ENCODE data around the gene TMEM121B. TPM values are rescaled to one million over a fixed set of nuclear protein-coding genes. Genes with fewer than 3 reads are reported as not detected.

The TMEM121B gene
- polyA plus RNA-seq (ENCODE audit: low read depth in 6 of 6) = not detected

GRCh38 chr22:17121233-17122195 is at the start of gene TMEM121B:
TSS of gene TMEM121B (minus strand) at chr22:17121360. CDS start at chr22:17121127, 233 bp downstream.
- Mint-ChIP-seq H3K9me3 (no peaks in the 10 kb centered on the region), H3K27me3 (peaks cover 29 to 59% (median 36%) of the 10 kb centered on the region in 3 donors), H3K27ac (peak within 1 kb of the TSS in 1 of 6 donors; percentile 53), H3K4me1 (peaks cover 24 to 34% (median 25%) of the 10 kb centered on the region in 3 donors), H3K36me3 (peaks cover 0 to 4% of the 10 kb centered on the region in 2 donors), H3K4me3 (peak within 1 kb of the TSS; percentile 37 to 87 (median 65))
- ATAC-seq (ENCODE audit: low read depth in 2 of 2) = peak in 1 of 2 donors; percentile 12
- no peak for DNase-seq

- ATAC-seq (ENCODE audit: low read depth in 2 of 2) (no peak), DNase-seq (no peak)
- peaks cover 2 to 10% (median 5%) of the 10 kb centered on the region in 3 donors for H3K4me1 Mint-ChIP-seq
- H3K9me3 Mint-ChIP-seq = no peaks in the 10 kb centered on the region
- H3K36me3 Mint-ChIP-seq = no peaks in the 10 kb centered on the region
- no peak overlapping the region for H3K27ac Mint-ChIP-seq
- peaks cover 0 to 7% (median 4%) of the 10 kb centered on the region in 3 donors for H3K27me3 Mint-ChIP-seq
- H3K4me3 Mint-ChIP-seq = no peak overlapping the region
Measured at GRCh38 chr22:17167486-17167885, 46.3 kb upstream of the TMEM121B start.

- Mint-ChIP-seq H3K27me3 (peaks cover 0 to 7% (median 4%) of the 10 kb centered on the region in 3 donors), H3K36me3 (no peaks in the 10 kb centered on the region), H3K4me3 (peak overlapping the region in 1 of 8 donors; percentile 23), H3K4me1 (peaks cover 5 to 6% (median 6%) of the 10 kb centered on the region in 3 donors), H3K9me3 (no peaks in the 10 kb centered on the region), H3K27ac (peak overlapping the region in 1 of 6 donors; percentile 68)
- ATAC-seq (ENCODE audit: low read depth in 2 of 2) = no peak
- no peak for DNase-seq
Measured at GRCh38 chr22:17164392-17165024, 43.3 kb upstream of the TMEM121B start.

- ATAC-seq (ENCODE audit: low read depth in 2 of 2) (no peak), DNase-seq (no peak)
- H3K9me3 Mint-ChIP-seq = no peaks in the 10 kb centered on the region
- peaks cover 0 to 4% (median 4%) of the 10 kb centered on the region in 3 donors for H3K27me3 Mint-ChIP-seq
- no peaks in the 10 kb centered on the region for H3K36me3 Mint-ChIP-seq
- peak overlapping the region in 2 of 8 donors; percentile 23 to 59 for H3K4me3 Mint-ChIP-seq
- peaks cover 7 to 12% (median 11%) of the 10 kb centered on the region in 3 donors for H3K4me1 Mint-ChIP-seq
- H3K27ac Mint-ChIP-seq = no peak overlapping the region
Measured at GRCh38 chr22:17162731-17163130, 41.6 kb upstream of the TMEM121B start.

- peaks cover 7 to 14% (median 12%) of the 10 kb centered on the region in 3 donors for H3K4me1 Mint-ChIP-seq
- H3K4me3 Mint-ChIP-seq = peak overlapping the region in 2 of 8 donors; percentile 12 to 59
- no peaks in the 10 kb centered on the region for H3K9me3 Mint-ChIP-seq
- DNase-seq (no peak), ATAC-seq (ENCODE audit: low read depth in 2 of 2) (no peak)
- no peaks in the 10 kb centered on the region for H3K36me3 Mint-ChIP-seq
- no peak overlapping the region for H3K27ac Mint-ChIP-seq
- H3K27me3 Mint-ChIP-seq = peaks cover 0 to 4% (median 0%) of the 10 kb centered on the region in 3 donors
Measured at GRCh38 chr22:17161991-17162390, 40.8 kb upstream of the TMEM121B start.

GRCh38 chr22:17159504-17159951 is 38.4 kb upstream of the TMEM121B start:
- peaks cover 0 to 1% (median 0%) of the 10 kb centered on the region in 3 donors for H3K27me3 Mint-ChIP-seq
- DNase-seq = no peak
- no peaks in the 10 kb centered on the region for H3K9me3 Mint-ChIP-seq
- H3K4me3 Mint-ChIP-seq = peak overlapping the region; percentile 81 to 93 (median 87)
- H3K27ac Mint-ChIP-seq = peak overlapping the region in 3 of 6 donors; percentile 64 to 92 (median 69)
- no peaks in the 10 kb centered on the region for H3K36me3 Mint-ChIP-seq
- H3K4me1 Mint-ChIP-seq = peaks cover 12 to 35% (median 22%) of the 10 kb centered on the region in 3 donors
- peak; percentile 14 to 24 for ATAC-seq (ENCODE audit: low read depth in 2 of 2)

- Mint-ChIP-seq H3K9me3 (no peaks in the 10 kb centered on the region), H3K4me1 (peaks cover 12 to 37% (median 22%) of the 10 kb centered on the region in 3 donors), H3K4me3 (peak within 1 kb of the TSS; percentile 81 to 93 (median 87)), H3K36me3 (no peaks in the 10 kb centered on the region), H3K27ac (peak within 1 kb of the TSS in 5 of 6 donors; percentile 16 to 92 (median 78)), H3K27me3 (no peaks in the 10 kb centered on the region)
- peak; percentile 90 to 91 for ATAC-seq (ENCODE audit: low read depth in 2 of 2)
- DNase-seq = peak; percentile 82
Measured at GRCh38 chr22:17158568-17159503, 37.7 kb upstream of the TMEM121B start, which contains the start of gene HDHD5. TSS of gene HDHD5 (minus strand) at chr22:17159277. CDS start at chr22:17159251, 26 bp downstream.

- H3K4me1 Mint-ChIP-seq = peaks cover 12 to 37% (median 22%) of the 10 kb centered on the region in 3 donors
- H3K4me3 Mint-ChIP-seq = peak overlapping the region; percentile 79 to 93 (median 86)
- ATAC-seq (ENCODE audit: low read depth in 2 of 2) = no peak
- no peaks in the 10 kb centered on the region for H3K27me3 Mint-ChIP-seq
- no peak for DNase-seq
- peak overlapping the region in 3 of 6 donors; percentile 56 to 88 (median 88) for H3K27ac Mint-ChIP-seq
- no peaks in the 10 kb centered on the region for H3K9me3 Mint-ChIP-seq
- H3K36me3 Mint-ChIP-seq = no peaks in the 10 kb centered on the region
Measured at GRCh38 chr22:17158176-17158567, 37.0 kb upstream of the TMEM121B start.

- Mint-ChIP-seq H3K27me3 (no peaks in the 10 kb centered on the region), H3K9me3 (no peaks in the 10 kb centered on the region), H3K27ac (peak overlapping the region in 2 of 6 donors; percentile 4 to 88), H3K36me3 (no peaks in the 10 kb centered on the region), H3K4me1 (peaks cover 12 to 37% (median 22%) of the 10 kb centered on the region in 3 donors), H3K4me3 (peak overlapping the region; percentile 79 to 93 (median 86))
- ATAC-seq (ENCODE audit: low read depth in 2 of 2) (no peak), DNase-seq (no peak)
Measured at GRCh38 chr22:17157714-17158113, 36.6 kb upstream of the TMEM121B start.

- no peak for DNase-seq
- no peaks in the 10 kb centered on the region for H3K9me3 Mint-ChIP-seq
- no peaks in the 10 kb centered on the region for H3K36me3 Mint-ChIP-seq
- H3K4me1 Mint-ChIP-seq = peaks cover 18 to 45% (median 31%) of the 10 kb centered on the region in 3 donors
- H3K4me3 Mint-ChIP-seq = peak overlapping the region in 3 of 8 donors; percentile 63 to 79 (median 65)
- H3K27me3 Mint-ChIP-seq = no peaks in the 10 kb centered on the region
- no peak for ATAC-seq (ENCODE audit: low read depth in 2 of 2)
- H3K27ac Mint-ChIP-seq = peak overlapping the region in 1 of 6 donors; percentile 15
Measured at GRCh38 chr22:17155941-17156340, 34.8 kb upstream of the TMEM121B start.

GRCh38 chr22:17152971-17153370 is 31.8 kb upstream of the TMEM121B start:
- no peaks in the 10 kb centered on the region for H3K27me3 Mint-ChIP-seq
- peaks cover 0 to under 1% of the 10 kb centered on the region in 2 donors for H3K36me3 Mint-ChIP-seq
- no peak for ATAC-seq (ENCODE audit: low read depth in 2 of 2)
- no peak for DNase-seq
- H3K4me3 Mint-ChIP-seq = no peak overlapping the region
- H3K27ac Mint-ChIP-seq = peak overlapping the region in 1 of 6 donors; percentile 42
- H3K9me3 Mint-ChIP-seq = no peaks in the 10 kb centered on the region
- peaks cover 11 to 36% (median 22%) of the 10 kb centered on the region in 3 donors for H3K4me1 Mint-ChIP-seq

- H3K36me3 Mint-ChIP-seq = peaks cover 5 to 7% of the 10 kb centered on the region in 2 donors
Measured at GRCh38 chr22:17152340-17152739, 31.2 kb upstream of the TMEM121B start.

More at GRCh38 chr22:17152340-17152739, 31.2 kb upstream of the TMEM121B start:
- no peak overlapping the region for H3K4me3 Mint-ChIP-seq
- no peaks in the 10 kb centered on the region for H3K27me3 Mint-ChIP-seq
- DNase-seq (no peak), ATAC-seq (ENCODE audit: low read depth in 2 of 2) (no peak)
- H3K9me3 Mint-ChIP-seq = no peaks in the 10 kb centered on the region
- peaks cover 16 to 31% (median 19%) of the 10 kb centered on the region in 3 donors for H3K4me1 Mint-ChIP-seq
- peak overlapping the region in 1 of 6 donors; percentile 16 for H3K27ac Mint-ChIP-seq

Measured in naive B cell (primary cell).